Progenitor cell of endocrine pancreas (in vitro differentiated cells): ENCODE results near the gene SLC17A9. TPM values are rescaled to one million over a fixed set of nuclear protein-coding genes. Genes with fewer than 3 reads are reported as not detected.

Experiments used
- DNase-seq: peaks from one replicate; pipeline ENCODE4 v3.0.0; 2021; ENCODE audit warnings: low spot score; ENCODE audit not compliant: unreplicated experiment
- H3K27ac Mint-ChIP-seq: 2 replicates; pipeline ENCODE4 v1.8.0; 2021; ENCODE audit warnings: mild to moderate bottlenecking, moderate library complexity, mixed read lengths
- H3K27me3 Mint-ChIP-seq: 2 replicates; pipeline ENCODE4 v1.8.0; 2021; ENCODE audit warnings: mixed read lengths
- H3K36me3 Mint-ChIP-seq: 2 replicates; pipeline ENCODE4 v1.8.0; 2022; ENCODE audit warnings: mixed read lengths; ENCODE audit not compliant: insufficient read depth
- H3K4me1 Mint-ChIP-seq: 2 replicates; pipeline ENCODE4 v1.8.0; 2021; ENCODE audit warnings: low read depth, mixed read lengths
- H3K4me3 Mint-ChIP-seq: 2 replicates; pipeline ENCODE4 v1.8.0; 2021; ENCODE audit warnings: low read depth, mild to moderate bottlenecking, moderate library complexity, mixed read lengths
- H3K9me3 Mint-ChIP-seq: 2 replicates; pipeline ENCODE4 v1.8.0; 2021; ENCODE audit warnings: low read depth, mixed read lengths
- CTCF ChIP-seq: fragments of 200-600 bp; sonication (generic); IDR thresholded peaks from one replicate; pipeline ENCODE4 v1.5.0; 2021; ENCODE audit warnings: antibody characterized with exemption, mild to moderate bottlenecking; ENCODE audit not compliant: unreplicated experiment
- total RNA-seq: library from RNA; stranded (reverse); gene quantifications from 2 replicates; pipeline ENCODE4 v1.2.1, GENCODE V29; 2021

SLC17A9 gene
- total RNA-seq, 1 donor from 2014 or later: 8.0 TPM

DNA sequence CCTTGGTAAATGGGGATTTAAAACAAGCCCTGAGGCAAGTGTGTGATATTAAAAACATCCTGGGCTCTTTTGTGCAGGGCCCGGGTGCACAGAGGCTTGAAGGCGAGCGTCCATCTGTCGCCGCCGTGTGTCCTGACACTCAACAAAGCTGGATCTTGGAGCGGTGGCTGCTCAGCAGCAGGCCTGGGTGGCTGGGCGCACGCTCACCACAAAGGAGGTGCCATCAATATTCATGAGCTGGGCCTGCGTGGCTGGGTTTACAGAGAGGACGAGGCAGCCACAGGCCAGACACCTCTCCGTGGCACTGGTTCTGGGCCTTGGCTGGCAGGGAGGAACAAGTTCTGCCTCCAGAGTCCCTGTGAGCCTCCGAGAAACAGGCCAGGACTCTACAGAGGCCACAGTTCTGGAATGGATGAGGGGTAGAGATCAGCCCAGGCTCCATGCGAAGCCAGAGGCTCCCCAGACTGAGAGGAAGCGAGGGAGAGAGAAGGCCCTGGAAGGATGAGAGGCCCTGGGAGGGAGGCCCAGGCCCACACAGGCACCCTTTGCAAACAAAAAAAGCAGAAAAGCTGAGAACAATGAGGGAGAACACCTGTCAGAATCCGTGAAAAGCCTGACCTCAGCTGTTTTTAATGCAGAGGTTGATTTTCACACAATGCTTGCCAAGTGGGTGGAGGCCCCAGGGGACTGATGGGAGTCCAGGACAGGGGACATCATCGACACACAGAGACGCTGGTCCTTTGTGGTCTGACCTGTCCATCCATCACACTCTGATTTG lies 32.3 kb downstream of the SLC17A9 start:
- Mint-ChIP-seq H3K4me1 (peaks cover 2% of the 10 kb centered on the region), H3K9me3 (no peaks in the 10 kb centered on the region), H3K4me3 (no peak overlapping the region), H3K27ac (no peak overlapping the region), H3K27me3 (peaks cover 29% of the 10 kb centered on the region), H3K36me3 (no peaks in the 10 kb centered on the region)
- TF ChIP-seq CTCF: no peak
- DNase-seq: no peak

DNA sequence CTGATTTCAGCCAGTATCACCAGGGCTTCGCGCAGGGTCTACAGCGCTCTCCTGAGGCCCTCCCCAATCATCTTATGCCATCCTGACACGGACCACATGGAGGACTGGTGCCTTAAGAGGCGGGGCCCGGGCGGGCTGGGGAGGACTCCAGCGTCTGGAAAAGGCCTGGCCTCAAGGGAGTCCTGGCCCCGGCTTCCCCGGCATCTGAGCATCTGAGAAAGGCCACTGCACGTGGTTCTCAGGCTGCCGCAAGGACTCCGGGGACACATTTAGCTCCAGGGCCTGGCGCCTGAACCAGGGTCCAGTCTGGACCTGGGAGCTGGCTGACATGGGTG lies 32.9 kb downstream of the SLC17A9 start:
- H3K4me1 Mint-ChIP-seq: peaks cover 2% of the 10 kb centered on the region

DNA sequence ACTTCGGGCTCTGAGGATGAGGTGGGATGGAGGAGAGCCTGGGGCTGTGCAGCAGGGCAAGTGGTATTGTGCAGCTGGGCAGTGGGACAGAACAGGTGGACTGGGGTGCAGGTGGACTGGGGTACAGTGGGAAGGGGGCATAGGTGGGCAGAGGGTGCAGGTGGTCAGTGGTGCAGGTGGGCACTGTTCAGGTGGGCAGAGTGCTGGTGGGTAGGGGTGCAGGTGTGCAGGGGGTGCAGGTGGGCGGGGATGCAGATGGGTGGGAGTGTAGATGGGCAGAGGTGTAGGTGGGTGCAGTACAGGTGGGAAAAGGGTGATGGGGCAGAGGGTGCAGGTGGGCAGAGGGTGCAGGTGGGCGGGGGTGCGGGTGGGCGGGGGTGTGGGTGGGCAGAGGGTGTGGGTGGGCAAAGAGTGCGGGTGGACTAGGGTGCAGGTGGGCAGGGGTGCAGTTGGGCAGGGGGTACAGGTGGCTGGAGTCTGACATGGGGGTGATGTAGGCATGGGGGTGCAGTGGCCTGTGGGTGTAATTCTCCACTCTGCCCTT lies 33.8 kb downstream of the SLC17A9 start:
- H3K36me3 Mint-ChIP-seq: no peaks in the 10 kb centered on the region
- H3K27me3 Mint-ChIP-seq: peaks cover 30% of the 10 kb centered on the region
- DNase-seq: no peak
- no peaks in the 10 kb centered on the region for H3K9me3 Mint-ChIP-seq
- no peak overlapping the region for H3K27ac Mint-ChIP-seq
- H3K4me1 Mint-ChIP-seq: peaks cover 2% of the 10 kb centered on the region
- H3K4me3 Mint-ChIP-seq: no peak overlapping the region
- TF ChIP-seq CTCF: no peak

More for the DNA sequence above, 32.9 kb downstream of the SLC17A9 start:
- H3K27ac Mint-ChIP-seq: no peak overlapping the region
- no peak for DNase-seq
- H3K4me3 Mint-ChIP-seq: no peak overlapping the region
- no peaks in the 10 kb centered on the region for H3K36me3 Mint-ChIP-seq
- peaks cover 25% of the 10 kb centered on the region for H3K27me3 Mint-ChIP-seq
- no peaks in the 10 kb centered on the region for H3K9me3 Mint-ChIP-seq
- TF ChIP-seq CTCF: no peak

DNA sequence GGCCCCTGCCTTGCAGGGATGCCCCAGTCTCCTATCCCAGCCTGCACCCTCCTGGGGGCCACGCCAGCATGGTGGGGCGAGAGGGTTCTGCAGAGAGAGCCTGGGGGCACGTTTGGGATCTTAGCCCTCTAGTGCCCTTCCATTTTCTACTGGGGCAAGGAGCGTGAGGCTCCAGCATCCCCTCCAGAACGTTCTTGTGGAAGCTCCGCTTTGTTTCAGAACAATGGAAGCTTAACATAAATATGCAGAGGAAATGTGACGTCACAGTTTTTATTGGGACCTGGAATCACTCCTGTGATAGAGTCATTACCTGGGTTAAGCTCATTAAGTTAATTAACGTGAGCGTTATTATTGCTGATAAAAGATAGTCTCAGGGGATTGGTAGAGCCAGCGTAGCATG lies 34.6 kb downstream of the SLC17A9 start:
- Mint-ChIP-seq H3K27ac (no peak overlapping the region), H3K4me3 (no peak overlapping the region), H3K27me3 (peaks cover 31% of the 10 kb centered on the region), H3K4me1 (peaks cover 2% of the 10 kb centered on the region), H3K36me3 (no peaks in the 10 kb centered on the region), H3K9me3 (no peaks in the 10 kb centered on the region)
- no peak for TF ChIP-seq CTCF
- DNase-seq: no peak

- H3K27ac Mint-ChIP-seq: no peak overlapping the region
- H3K4me1 Mint-ChIP-seq: peaks cover 2% of the 10 kb centered on the region
- no peaks in the 10 kb centered on the region for H3K36me3 Mint-ChIP-seq
- H3K4me3 Mint-ChIP-seq: no peak overlapping the region
- no peaks in the 10 kb centered on the region for H3K9me3 Mint-ChIP-seq
- no peak for TF ChIP-seq CTCF
- no peak for DNase-seq
- peaks cover 28% of the 10 kb centered on the region for H3K27me3 Mint-ChIP-seq
These were observed 36.7 kb downstream of the SLC17A9 start for GRCh38 chr20:62989201-62989601.
